Measurements from ENCODE around the gene DOCK1.

Gene DOCK1

GRCh38 chr10:126944191-126944590, 39.0 kb downstream of the DOCK1 start:
- no peaks in the 10 kb centered on the region for H3K27me3 Mint-ChIP-seq
- DNase-seq = no peak
- no peak overlapping the region for H3K4me3 Mint-ChIP-seq
- no peaks in the 10 kb centered on the region for H3K4me1 Mint-ChIP-seq
- H3K36me3 Mint-ChIP-seq = no peaks in the 10 kb centered on the region
- peaks cover 30% of the 10 kb centered on the region for H3K9me3 Mint-ChIP-seq
- no peak overlapping the region for H3K27ac Mint-ChIP-seq
- CTCF ChIA-PET = no interaction called here

DNA sequence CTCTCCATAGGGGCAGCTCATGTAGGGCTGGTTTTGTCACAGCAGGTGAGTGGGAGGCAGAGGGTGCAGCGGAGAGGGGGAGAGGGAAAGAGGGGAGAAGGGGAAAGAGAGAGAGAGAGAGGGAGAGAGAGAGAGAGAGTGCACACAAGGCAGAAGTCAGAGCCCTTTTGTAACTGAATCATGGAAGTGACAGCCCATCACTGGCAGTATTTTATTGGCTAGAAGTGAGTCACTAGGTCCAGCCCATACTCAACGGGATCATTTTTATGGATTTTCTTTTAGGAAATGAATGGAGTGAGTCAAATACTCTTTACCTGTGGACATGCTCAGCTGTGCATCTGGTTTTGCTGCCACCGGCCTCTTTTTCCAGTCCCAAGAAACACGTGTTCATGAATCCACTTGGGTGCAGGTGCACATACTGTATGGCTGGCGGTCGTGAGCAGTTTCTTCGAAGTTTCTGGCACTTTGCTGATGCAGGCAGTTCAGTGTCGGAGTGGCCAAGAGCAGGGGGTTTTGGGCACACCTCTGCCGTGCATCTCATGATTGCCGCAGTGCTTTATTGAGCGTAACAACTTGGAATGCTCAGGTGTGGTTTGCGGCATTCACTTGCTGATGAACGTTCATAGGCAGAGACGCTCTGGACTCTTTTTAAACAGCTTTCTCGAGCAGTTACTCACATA, 40.3 kb downstream of the DOCK1 start:
- CTCF ChIA-PET = no interaction called here
- H3K4me3 Mint-ChIP-seq = no peak overlapping the region
- no peak overlapping the region for H3K27ac Mint-ChIP-seq
- no peaks in the 10 kb centered on the region for H3K4me1 Mint-ChIP-seq
- H3K9me3 Mint-ChIP-seq = peaks cover 25% of the 10 kb centered on the region
- no peaks in the 10 kb centered on the region for H3K36me3 Mint-ChIP-seq
- H3K27me3 Mint-ChIP-seq = no peaks in the 10 kb centered on the region
- no peak for DNase-seq

DNA sequence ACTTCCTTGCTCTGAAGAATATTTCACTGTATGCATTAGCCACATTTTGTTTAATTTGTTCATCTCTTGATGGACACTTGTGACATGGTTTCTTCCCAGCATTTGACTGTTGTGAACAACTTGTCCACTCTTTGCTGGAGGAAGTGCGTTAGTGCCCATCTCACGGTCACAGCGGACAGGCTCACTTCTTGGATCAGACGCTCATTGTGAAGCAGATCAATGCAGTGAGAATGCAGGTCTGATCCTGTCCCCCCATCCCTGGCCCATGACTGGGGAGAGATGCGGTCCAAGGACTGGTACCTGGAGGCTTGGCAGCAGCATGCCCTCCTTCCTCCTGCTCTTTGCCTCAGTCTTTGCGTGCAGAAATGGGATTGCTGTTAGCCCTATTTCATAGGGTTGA, 41.5 kb downstream of the DOCK1 start:
- Mint-ChIP-seq H3K4me3 (no peak overlapping the region), H3K27ac (no peak overlapping the region), H3K36me3 (no peaks in the 10 kb centered on the region), H3K9me3 (peaks cover 25% of the 10 kb centered on the region), H3K4me1 (no peaks in the 10 kb centered on the region), H3K27me3 (no peaks in the 10 kb centered on the region)
- DNase-seq = no peak
- CTCF ChIA-PET = no interaction called here

GRCh38 chr10:126948355-126949160, 43.3 kb downstream of the DOCK1 start:
- Mint-ChIP-seq H3K9me3 (peaks cover 16% of the 10 kb centered on the region), H3K36me3 (no peaks in the 10 kb centered on the region), H3K27ac (no peak overlapping the region), H3K27me3 (no peaks in the 10 kb centered on the region), H3K4me3 (no peak overlapping the region), H3K4me1 (no peaks in the 10 kb centered on the region)
- CTCF ChIA-PET = no interaction called here
- DNase-seq = no peak

- CTCF ChIA-PET = no interaction called here
Measured at GRCh38 chr10:126949161-126949503, 43.9 kb downstream of the DOCK1 start.

DNA sequence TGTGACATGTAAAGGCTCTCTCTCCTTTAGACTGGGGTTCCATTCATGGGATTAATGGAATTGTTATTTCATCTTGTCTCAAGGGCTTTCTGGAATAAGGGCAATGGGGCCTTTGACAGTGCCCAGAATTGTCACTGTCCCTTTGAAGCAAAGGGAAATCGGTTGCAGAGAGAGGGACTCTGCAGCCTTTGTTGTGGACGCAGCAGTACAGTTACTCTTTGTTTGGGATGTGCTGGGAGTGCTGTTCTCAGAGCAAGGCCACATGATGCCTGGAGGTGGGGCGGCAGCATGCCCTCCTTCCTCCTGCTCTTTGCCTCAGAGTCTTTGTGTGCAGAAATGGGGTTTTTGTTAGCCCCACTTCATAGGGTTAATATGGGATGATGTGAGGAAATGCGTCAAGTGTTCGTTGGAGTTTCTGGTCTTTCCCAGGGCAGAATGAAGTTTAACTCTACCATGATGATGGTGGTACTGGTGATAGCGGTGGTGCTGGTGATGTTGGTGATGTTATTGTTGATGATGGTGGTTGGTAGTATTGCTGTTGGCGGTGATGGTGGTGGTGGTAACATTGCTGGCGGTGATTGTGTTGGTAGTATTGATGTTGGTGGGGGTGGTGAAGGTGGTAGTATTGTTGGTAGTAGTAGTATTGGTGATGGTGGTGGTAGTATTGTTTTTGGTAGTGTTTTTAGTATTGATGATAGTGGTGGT, 45.3 kb downstream of the DOCK1 start:
- H3K27ac Mint-ChIP-seq = no peak overlapping the region
- no peaks in the 10 kb centered on the region for H3K27me3 Mint-ChIP-seq
- H3K4me3 Mint-ChIP-seq = no peak overlapping the region
- DNase-seq = no peak
- CTCF ChIA-PET = no interaction called here
- no peaks in the 10 kb centered on the region for H3K4me1 Mint-ChIP-seq
- peaks cover 6% of the 10 kb centered on the region for H3K9me3 Mint-ChIP-seq
- H3K36me3 Mint-ChIP-seq = no peaks in the 10 kb centered on the region

More at GRCh38 chr10:126949161-126949503, 43.9 kb downstream of the DOCK1 start:
- Mint-ChIP-seq H3K4me1 (no peaks in the 10 kb centered on the region), H3K27me3 (no peaks in the 10 kb centered on the region), H3K4me3 (no peak overlapping the region), H3K9me3 (peaks cover 11% of the 10 kb centered on the region), H3K27ac (no peak overlapping the region), H3K36me3 (no peaks in the 10 kb centered on the region)
- no peak for DNase-seq

DNA sequence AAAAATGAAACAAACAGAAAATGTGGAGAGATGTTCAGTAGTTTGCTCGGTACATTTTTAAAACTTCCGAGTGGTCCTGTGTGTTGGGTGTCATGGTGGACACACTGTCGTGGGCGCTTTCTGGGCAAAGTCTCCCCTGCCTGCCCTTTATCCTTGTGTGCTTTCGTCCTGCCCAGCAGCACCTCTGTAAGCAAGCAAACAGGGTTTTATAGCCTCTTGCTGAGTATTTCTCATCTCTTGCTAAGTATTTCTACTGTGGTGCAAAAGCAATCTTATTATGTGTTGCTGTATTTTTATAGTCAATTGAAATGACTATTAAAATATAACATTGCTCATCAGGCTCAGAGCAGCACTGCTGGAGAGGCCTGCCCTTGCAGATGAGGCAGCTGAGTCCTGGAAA, 48.7 kb downstream of the DOCK1 start:
- CTCF ChIA-PET = no interaction called here
- DNase-seq = no peak
- H3K27me3 Mint-ChIP-seq = no peaks in the 10 kb centered on the region
- no peak overlapping the region for H3K4me3 Mint-ChIP-seq
- no peaks in the 10 kb centered on the region for H3K4me1 Mint-ChIP-seq
- H3K36me3 Mint-ChIP-seq = no peaks in the 10 kb centered on the region
- no peak overlapping the region for H3K27ac Mint-ChIP-seq
- peaks cover 8% of the 10 kb centered on the region for H3K9me3 Mint-ChIP-seq

DNA sequence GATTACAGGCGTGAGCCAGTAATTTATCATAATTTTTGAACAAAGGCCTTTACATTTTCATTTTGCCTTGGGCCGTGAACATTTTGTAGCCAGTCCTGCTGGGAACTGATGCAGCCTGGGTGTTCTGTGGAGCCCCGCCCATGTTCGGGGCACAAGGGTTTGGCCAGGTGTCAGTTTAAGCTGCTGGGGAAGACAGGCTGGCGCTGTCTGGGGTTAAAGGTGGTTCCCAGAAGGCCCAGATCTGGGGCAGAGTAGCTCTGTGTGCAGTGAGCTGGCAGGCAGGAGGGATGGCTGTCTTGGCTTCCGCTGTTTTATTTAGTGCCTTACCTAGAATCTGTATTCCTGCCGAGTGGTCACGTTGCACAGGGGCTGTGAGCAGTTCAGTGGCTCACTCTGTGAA, 50.2 kb downstream of the DOCK1 start:
- CTCF ChIA-PET = no interaction called here
- Mint-ChIP-seq H3K27ac (no peak overlapping the region), H3K4me3 (no peak overlapping the region), H3K27me3 (no peaks in the 10 kb centered on the region), H3K4me1 (no peaks in the 10 kb centered on the region), H3K36me3 (no peaks in the 10 kb centered on the region), H3K9me3 (peaks cover 10% of the 10 kb centered on the region)
- no peak for DNase-seq

DNA sequence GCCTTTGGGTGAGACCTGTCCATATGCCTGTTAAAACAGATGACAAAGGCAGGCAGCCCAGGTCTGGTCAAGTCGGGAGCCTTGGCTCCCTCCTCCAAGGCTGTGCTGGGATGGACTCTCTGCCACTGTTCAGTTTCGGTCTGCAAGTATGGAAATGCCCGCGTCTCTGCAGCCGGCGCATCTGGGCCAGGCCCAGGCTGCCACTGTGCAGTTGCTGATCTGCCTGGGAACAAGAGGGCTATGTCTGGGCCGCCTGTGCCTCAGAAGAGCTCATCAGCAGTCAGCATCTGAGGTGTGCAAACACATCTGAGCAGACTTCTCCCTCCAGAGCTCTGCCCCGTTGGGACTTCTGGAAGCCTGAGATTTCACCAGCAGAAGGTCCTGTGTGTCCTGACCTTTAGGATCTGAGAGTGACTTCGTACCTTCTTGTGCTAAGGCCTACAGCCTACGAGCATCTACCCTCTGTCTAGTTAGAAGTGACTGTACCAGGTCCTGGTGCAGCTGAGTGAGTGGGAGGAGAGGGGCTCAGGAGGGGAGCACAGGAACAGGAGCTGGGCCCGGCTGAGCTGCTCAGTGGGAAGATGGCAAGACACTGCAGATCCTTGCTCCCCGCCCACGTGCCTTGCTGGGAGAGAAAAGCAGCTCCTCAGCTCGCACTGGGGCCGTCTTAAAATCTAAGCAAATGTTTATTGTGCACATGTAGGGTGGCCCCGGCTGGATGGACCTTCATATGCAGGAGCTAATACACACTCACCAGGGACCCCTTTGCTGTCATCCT, 50.9 kb downstream of the DOCK1 start:
- Mint-ChIP-seq H3K27ac (no peak overlapping the region), H3K27me3 (no peaks in the 10 kb centered on the region), H3K4me1 (no peaks in the 10 kb centered on the region), H3K9me3 (peaks cover 10% of the 10 kb centered on the region), H3K36me3 (no peaks in the 10 kb centered on the region), H3K4me3 (no peak overlapping the region)
- CTCF ChIA-PET = no interaction called here
- no peak for DNase-seq

GRCh38 chr10:126956712-126957108, 51.5 kb downstream of the DOCK1 start:
- Mint-ChIP-seq H3K9me3 (peaks cover 10% of the 10 kb centered on the region), H3K27ac (no peak overlapping the region), H3K4me1 (no peaks in the 10 kb centered on the region), H3K27me3 (no peaks in the 10 kb centered on the region), H3K36me3 (no peaks in the 10 kb centered on the region), H3K4me3 (no peak overlapping the region)
- no peak for DNase-seq
- CTCF ChIA-PET = no interaction called here

DNA sequence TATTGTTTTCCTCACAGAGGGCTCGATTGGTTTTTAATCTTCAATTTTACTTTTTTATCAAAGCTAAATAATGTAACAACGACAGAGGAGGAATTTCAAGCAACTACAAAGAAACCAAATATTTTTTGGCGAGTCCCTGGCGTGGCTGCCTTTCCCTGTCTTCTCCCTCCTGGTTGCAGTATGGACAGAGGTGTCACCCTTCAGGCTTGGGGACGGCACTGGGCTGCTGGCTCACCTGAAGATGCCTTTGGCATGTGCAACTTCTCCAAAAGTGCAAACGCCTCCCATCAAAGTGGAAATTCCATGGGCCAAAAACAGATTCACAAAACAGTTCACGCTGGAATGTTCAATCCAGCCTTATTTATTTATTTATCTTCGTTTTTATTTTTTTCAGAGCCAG, 51.9 kb downstream of the DOCK1 start:
- H3K27ac Mint-ChIP-seq = no peak overlapping the region
- no peaks in the 10 kb centered on the region for H3K4me1 Mint-ChIP-seq
- H3K27me3 Mint-ChIP-seq = no peaks in the 10 kb centered on the region
- CTCF ChIA-PET = no interaction called here
- no peak for DNase-seq
- H3K4me3 Mint-ChIP-seq = no peak overlapping the region
- no peaks in the 10 kb centered on the region for H3K36me3 Mint-ChIP-seq
- peaks cover 10% of the 10 kb centered on the region for H3K9me3 Mint-ChIP-seq

- no peak for DNase-seq
- Mint-ChIP-seq H3K27ac (no peak overlapping the region), H3K36me3 (no peaks in the 10 kb centered on the region), H3K9me3 (peaks cover 14% of the 10 kb centered on the region), H3K4me1 (no peaks in the 10 kb centered on the region), H3K27me3 (no peaks in the 10 kb centered on the region), H3K4me3 (no peak overlapping the region)
- CTCF ChIA-PET = no interaction called here
Measured at GRCh38 chr10:126959431-126959830, 54.2 kb downstream of the DOCK1 start.

DNA sequence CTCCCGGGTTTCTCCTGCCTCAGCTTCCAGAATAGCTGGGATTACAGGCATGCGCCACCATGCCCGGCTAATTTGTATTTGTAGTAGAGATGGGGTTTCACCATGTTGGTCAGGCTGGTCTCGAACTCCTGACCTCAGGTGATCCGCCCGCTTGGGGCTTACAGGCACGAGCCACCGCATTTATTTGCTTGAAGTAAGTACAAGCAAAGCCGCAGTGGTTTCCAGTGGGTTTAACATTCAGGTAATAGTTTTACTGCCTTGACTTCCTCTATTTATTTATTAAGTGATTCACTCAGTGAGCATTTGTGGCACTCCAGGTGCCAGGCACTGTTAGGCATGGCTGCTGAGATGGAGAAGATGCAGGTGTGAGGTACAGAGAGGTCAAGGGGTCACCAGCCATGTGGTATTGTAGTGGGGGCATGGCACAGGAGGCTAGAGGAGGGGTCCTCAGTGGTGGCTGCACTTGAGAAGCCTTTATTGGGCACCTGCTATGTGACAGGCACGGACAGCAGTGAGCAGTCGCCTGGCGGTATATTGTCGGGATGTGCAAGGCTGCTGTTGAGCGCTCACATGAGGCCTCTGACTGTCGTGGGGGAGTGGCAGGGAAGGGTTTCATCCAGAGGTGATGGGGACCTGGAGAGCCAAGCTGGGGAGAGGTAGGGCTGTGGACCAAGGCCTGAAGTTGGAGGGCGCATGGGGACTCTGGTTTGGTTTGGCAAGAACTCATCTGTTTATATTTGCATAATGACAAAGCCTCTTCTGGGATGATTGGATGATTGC, 54.9 kb downstream of the DOCK1 start:
- Mint-ChIP-seq H3K9me3 (peaks cover 11% of the 10 kb centered on the region), H3K36me3 (no peaks in the 10 kb centered on the region), H3K4me1 (no peaks in the 10 kb centered on the region), H3K27me3 (no peaks in the 10 kb centered on the region), H3K4me3 (no peak overlapping the region), H3K27ac (no peak overlapping the region)
- CTCF ChIA-PET = no interaction called here
- no peak for DNase-seq

GRCh38 chr10:126963354-126963753, 58.1 kb downstream of the DOCK1 start:
- Mint-ChIP-seq H3K36me3 (no peaks in the 10 kb centered on the region), H3K27ac (no peak overlapping the region), H3K27me3 (no peaks in the 10 kb centered on the region), H3K9me3 (peaks cover 12% of the 10 kb centered on the region), H3K4me1 (no peaks in the 10 kb centered on the region), H3K4me3 (no peak overlapping the region)
- DNase-seq = no peak
- CTCF ChIA-PET = no interaction called here
